ENCODE results near the gene ZIM2.

The ZIM2 gene

GRCh38 chr19:56836059-56836458 lies 4.5 kb downstream of the ZIM2 start:
- no peak overlapping the region for H2AFZ ChIP-seq (ENCODE audit: low read depth, low read length)
- H3K4me2 ChIP-seq (ENCODE audit: low read length), result no peak overlapping the region
- no peaks in the 10 kb centered on the region for H3K27me3 ChIP-seq (ENCODE audit: low read depth, low read length)
- H3K79me2 ChIP-seq (ENCODE audit: low read length), result no peaks in the 10 kb centered on the region
- H3K4me1 ChIP-seq (ENCODE audit: low read length), result no peaks in the 10 kb centered on the region
- H3K27ac ChIP-seq (ENCODE audit: low read length), result no peak overlapping the region
- no peak for TF ChIP-seq EZH2phosphoT487 (IDR thresholded peaks at IDR 0.05; ENCODE audit: low read depth)
- TF ChIP-seq, protein P1, sequence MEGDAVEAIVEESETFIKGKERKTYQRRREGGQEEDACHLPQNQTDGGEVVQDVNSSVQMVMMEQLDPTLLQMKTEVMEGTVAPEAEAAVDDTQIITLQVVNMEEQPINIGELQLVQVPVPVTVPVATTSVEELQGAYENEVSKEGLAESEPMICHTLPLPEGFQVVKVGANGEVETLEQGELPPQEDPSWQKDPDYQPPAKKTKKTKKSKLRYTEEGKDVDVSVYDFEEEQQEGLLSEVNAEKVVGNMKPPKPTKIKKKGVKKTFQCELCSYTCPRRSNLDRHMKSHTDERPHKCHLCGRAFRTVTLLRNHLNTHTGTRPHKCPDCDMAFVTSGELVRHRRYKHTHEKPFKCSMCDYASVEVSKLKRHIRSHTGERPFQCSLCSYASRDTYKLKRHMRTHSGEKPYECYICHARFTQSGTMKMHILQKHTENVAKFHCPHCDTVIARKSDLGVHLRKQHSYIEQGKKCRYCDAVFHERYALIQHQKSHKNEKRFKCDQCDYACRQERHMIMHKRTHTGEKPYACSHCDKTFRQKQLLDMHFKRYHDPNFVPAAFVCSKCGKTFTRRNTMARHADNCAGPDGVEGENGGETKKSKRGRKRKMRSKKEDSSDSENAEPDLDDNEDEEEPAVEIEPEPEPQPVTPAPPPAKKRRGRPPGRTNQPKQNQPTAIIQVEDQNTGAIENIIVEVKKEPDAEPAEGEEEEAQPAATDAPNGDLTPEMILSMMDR (IDR thresholded peaks at IDR 0.05; ENCODE audit: low read depth, low read length), result no peak
- no peak overlapping the region for H3K4me3 ChIP-seq (ENCODE audit: low read length)
- H3K36me3 ChIP-seq (replicated peaks; ENCODE audit: low read depth, low read length), result no peaks in the 10 kb centered on the region
- H3K9me3 ChIP-seq (ENCODE audit: insufficient read depth, low read length), result peaks cover 6% of the 10 kb centered on the region; the same call in 1 of the 2 replicates
- H3K9ac ChIP-seq (ENCODE audit: low read length), result no peak overlapping the region
- H4K20me1 ChIP-seq (ENCODE audit: insufficient read depth, low read length), result no peaks in the 10 kb centered on the region

DNA sequence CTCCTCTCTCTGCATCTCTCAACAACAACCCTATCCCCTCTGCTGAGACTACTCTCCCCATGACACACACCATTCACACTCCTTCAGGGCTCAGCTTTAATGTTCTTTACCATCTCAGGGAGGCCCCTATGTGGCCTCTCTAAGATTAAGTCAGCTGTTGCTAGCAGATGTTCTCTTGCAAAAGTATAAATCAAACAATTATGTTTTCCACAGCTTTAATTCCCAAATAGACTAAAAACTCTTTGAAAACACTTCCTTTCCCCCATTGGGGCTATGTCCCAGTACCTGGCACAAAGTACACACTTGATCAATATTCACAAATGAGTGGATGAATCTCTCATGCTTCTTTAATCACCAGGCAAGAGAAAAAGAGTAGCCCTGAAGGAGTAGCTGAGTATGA lies 5.1 kb downstream of the ZIM2 start:
- H3K4me3 ChIP-seq (ENCODE audit: low read length), result no peak overlapping the region
- no peak overlapping the region for H3K4me2 ChIP-seq (ENCODE audit: low read length)
- no peak overlapping the region for H2AFZ ChIP-seq (ENCODE audit: low read depth, low read length)
- no peaks in the 10 kb centered on the region for H3K36me3 ChIP-seq (replicated peaks; ENCODE audit: low read depth, low read length)
- H3K27me3 ChIP-seq (ENCODE audit: low read depth, low read length), result no peaks in the 10 kb centered on the region
- H3K27ac ChIP-seq (ENCODE audit: low read length), result no peak overlapping the region
- H3K4me1 ChIP-seq (ENCODE audit: low read length), result no peaks in the 10 kb centered on the region
- no peak for TF ChIP-seq EZH2phosphoT487 (IDR thresholded peaks at IDR 0.05; ENCODE audit: low read depth)
- TF ChIP-seq, protein P1 (IDR thresholded peaks at IDR 0.05; ENCODE audit: low read depth, low read length), result no peak
- no peaks in the 10 kb centered on the region for H4K20me1 ChIP-seq (ENCODE audit: insufficient read depth, low read length)
- no peaks in the 10 kb centered on the region for H3K79me2 ChIP-seq (ENCODE audit: low read length)
- H3K9ac ChIP-seq (ENCODE audit: low read length), result no peak overlapping the region
- peaks cover 6% of the 10 kb centered on the region; the same call in 1 of the 2 replicates for H3K9me3 ChIP-seq (ENCODE audit: insufficient read depth, low read length)

DNA sequence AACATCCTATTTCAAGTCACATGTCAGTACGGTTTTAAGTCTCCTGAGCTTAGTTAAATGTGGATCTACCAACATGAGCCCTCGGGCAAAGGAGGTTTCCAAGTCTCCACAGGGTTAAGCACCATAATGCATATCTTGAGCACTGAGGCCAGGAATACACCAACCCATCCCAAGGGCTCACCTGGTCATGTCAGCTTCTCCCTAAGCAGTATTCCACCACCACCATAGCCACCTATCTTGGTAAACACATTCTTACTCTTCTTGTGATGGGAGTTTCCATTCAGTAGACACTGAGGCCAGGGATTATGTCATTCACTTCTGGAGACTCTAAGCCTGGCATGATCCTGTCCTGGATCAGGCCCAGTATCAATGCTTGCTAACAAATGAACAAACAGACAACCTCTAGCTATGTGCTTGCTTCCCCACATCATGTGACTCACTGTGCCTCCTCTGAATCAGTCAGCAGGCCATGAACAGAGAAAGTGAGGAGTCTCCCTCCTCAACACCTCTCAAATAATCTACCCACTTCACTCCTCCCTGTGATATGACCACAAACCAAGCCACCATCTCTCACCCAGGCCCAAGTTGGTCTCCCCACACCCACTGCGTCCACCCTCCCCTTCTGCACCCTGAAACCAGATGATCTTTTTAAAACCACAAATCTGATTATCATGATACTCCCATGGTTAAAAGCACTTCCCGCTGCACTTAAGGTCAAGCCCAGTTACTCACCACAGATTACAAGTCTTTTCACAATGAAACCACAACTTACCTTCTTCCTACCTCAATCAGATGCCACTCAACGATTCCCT lies 5.8 kb downstream of the ZIM2 start:
- Histone ChIP-seq H3K9ac (ENCODE audit: low read length) (no peak overlapping the region), H3K4me1 (ENCODE audit: low read length) (no peaks in the 10 kb centered on the region), H3K27me3 (ENCODE audit: low read depth, low read length) (no peaks in the 10 kb centered on the region), H4K20me1 (ENCODE audit: insufficient read depth, low read length) (no peaks in the 10 kb centered on the region), H3K4me2 (ENCODE audit: low read length) (no peak overlapping the region), H3K4me3 (ENCODE audit: low read length) (no peak overlapping the region), H3K27ac (ENCODE audit: low read length) (no peak overlapping the region), H2AFZ (ENCODE audit: low read depth, low read length) (no peak overlapping the region), H3K9me3 (ENCODE audit: insufficient read depth, low read length) (peaks cover 6% of the 10 kb centered on the region; the same call in 1 of the 2 replicates), H3K36me3 (replicated peaks; ENCODE audit: low read depth, low read length) (no peaks in the 10 kb centered on the region), H3K79me2 (ENCODE audit: low read length) (no peaks in the 10 kb centered on the region)
- TF ChIP-seq, protein P1 (IDR thresholded peaks at IDR 0.05; ENCODE audit: low read depth, low read length), result no peak

DNA sequence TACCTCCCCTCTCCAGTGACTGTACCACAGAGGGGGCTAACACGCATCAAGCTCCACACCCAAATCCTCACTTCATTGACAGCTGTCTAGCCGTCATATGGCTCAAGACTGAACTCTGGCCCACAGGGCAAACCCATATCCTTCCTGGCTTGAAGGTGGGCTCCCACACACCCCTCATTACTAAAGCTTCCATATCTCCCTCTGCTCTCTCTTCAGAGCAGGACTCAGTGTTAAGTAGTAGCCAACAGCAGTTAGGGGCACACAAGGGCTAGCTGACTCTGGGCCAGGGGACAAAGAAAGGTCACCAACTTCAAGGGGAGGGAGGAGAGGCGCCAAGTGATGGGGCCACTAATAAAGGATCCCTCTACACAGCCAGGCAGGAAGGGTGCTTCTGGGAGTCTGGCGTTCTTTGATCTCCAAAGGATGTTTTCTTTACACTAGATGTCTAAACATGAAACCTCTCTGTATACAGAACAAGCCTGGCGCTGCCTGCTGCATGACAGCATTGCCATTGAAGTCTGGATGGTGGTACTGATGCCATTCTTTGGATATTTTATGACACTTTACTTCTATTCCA lies 8.1 kb downstream of the ZIM2 start:
- Histone ChIP-seq H3K9me3 (ENCODE audit: insufficient read depth, low read length) (peaks cover 10% of the 10 kb centered on the region; the same call in 1 of the 2 replicates), H3K9ac (ENCODE audit: low read length) (no peak overlapping the region)
- TF ChIP-seq, protein P1 (IDR thresholded peaks at IDR 0.05; ENCODE audit: low read depth, low read length), result no peak
- no peak for TF ChIP-seq EZH2phosphoT487 (IDR thresholded peaks at IDR 0.05; ENCODE audit: low read depth)

More for the DNA sequence above, 8.1 kb downstream of the ZIM2 start:
- Histone ChIP-seq H3K27ac (ENCODE audit: low read length) (no peak overlapping the region), H3K79me2 (ENCODE audit: low read length) (no peaks in the 10 kb centered on the region), H3K27me3 (ENCODE audit: low read depth, low read length) (no peaks in the 10 kb centered on the region), H3K4me1 (ENCODE audit: low read length) (no peaks in the 10 kb centered on the region), H3K4me3 (ENCODE audit: low read length) (no peak overlapping the region), H4K20me1 (ENCODE audit: insufficient read depth, low read length) (no peaks in the 10 kb centered on the region), H3K4me2 (ENCODE audit: low read length) (no peak overlapping the region), H2AFZ (ENCODE audit: low read depth, low read length) (no peak overlapping the region), H3K36me3 (replicated peaks; ENCODE audit: low read depth, low read length) (no peaks in the 10 kb centered on the region)
